Gastroesophageal sphincter (tissue), 3 donors: ENCODE measurements around the gene GRM8.

ENCODE experiments used
- CTCF ChIP-seq, 4 experiments: fragments of 200-600 bp in 2 of 4; fragments of 450-650 bp in 2 of 4; sonication (generic) in 1 of 4; IDR thresholded peaks; one replicate each; pipeline ENCODE4 v1.5.1; 2017 to 2019; ENCODE audit warnings: antibody characterized with exemption in 4 of 4, mild to moderate bottlenecking in 2 of 4, moderate library complexity in 2 of 4
- POLR2AphosphoS5 ChIP-seq: sonication (generic); formaldehyde crosslinking; IDR thresholded peaks from one replicate; pipeline ENCODE4 v1.6.1; 2017; ENCODE audit warnings: antibody characterized with exemption

- TF ChIP-seq CTCF (IDR thresholded peaks at IDR 0.05): no peak
- TF ChIP-seq POLR2AphosphoS5: no peak
Measured at GRCh38 chr7:127066974-127067373, 185.8 kb downstream of the GRM8 start.
